Stimulated activated naive CD8-positive, alpha-beta T cell treated with anti-CD3 and anti-CD28 coated beads, Interleukin-15, Interleukin-2, amounts not matched to agents 100 ng/mL and 50 ng/mL, for 24 hours (primary cell): Measurements from ENCODE around the gene RNPEPL1.

Experiments
- H3K27ac Mint-ChIP-seq: one replicate; pipeline ENCODE4 v1.8.0; 2021; ENCODE audit warnings: mild to moderate bottlenecking, mixed read lengths
- H3K27me3 Mint-ChIP-seq: one replicate; pipeline ENCODE4 v1.8.0; 2021; ENCODE audit warnings: mixed read lengths
- H3K36me3 Mint-ChIP-seq: one replicate; pipeline ENCODE4 v1.8.0; 2021; ENCODE audit warnings: low read depth, mixed read lengths
- H3K4me1 Mint-ChIP-seq: one replicate; pipeline ENCODE4 v1.8.0; 2021; ENCODE audit warnings: low read depth, mixed read lengths
- H3K4me3 Mint-ChIP-seq: one replicate; pipeline ENCODE4 v1.8.0; 2021; ENCODE audit warnings: mild to moderate bottlenecking, mixed read lengths
- H3K9me3 Mint-ChIP-seq: one replicate; pipeline ENCODE4 v1.8.0; 2021; ENCODE audit warnings: mixed read lengths

Gene RNPEPL1

DNA sequence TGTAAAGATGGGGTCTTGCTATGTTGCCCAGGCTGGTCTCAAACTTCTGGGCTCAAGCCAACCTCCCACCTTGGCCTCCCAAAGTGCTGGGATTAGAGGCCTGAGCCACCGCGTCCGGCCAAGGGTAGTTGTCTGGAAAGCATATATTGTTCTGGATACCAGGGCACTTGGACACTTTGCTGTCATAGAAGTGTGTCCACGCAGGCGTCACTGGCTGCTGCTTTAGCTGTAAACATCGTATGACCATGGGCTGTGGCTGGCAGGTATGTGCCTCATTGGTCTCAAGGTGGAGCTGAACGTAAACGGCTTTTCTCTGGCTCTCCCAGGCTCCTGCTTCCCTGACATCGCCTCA, 53.8 kb downstream of the RNPEPL1 start:
- H3K36me3 Mint-ChIP-seq = peaks cover 13% of the 10 kb centered on the region
- no peaks in the 10 kb centered on the region for H3K27me3 Mint-ChIP-seq
- peak overlapping the region; percentile 91 for H3K27ac Mint-ChIP-seq
- peak overlapping the region; percentile 48 for H3K4me3 Mint-ChIP-seq
- H3K9me3 Mint-ChIP-seq = peaks cover 11% of the 10 kb centered on the region
- peaks cover 61% of the 10 kb centered on the region for H3K4me1 Mint-ChIP-seq

GRCh38 chr2:240622531-240623235, 54.4 kb downstream of the RNPEPL1 start:
- Mint-ChIP-seq H3K27ac (peak overlapping the region; percentile 91), H3K27me3 (no peaks in the 10 kb centered on the region), H3K4me1 (peaks cover 62% of the 10 kb centered on the region), H3K9me3 (peaks cover 9% of the 10 kb centered on the region), H3K4me3 (no peak overlapping the region), H3K36me3 (peaks cover 11% of the 10 kb centered on the region)

- peaks cover 3% of the 10 kb centered on the region for H3K36me3 Mint-ChIP-seq
- no peaks in the 10 kb centered on the region for H3K27me3 Mint-ChIP-seq
- peaks cover 62% of the 10 kb centered on the region for H3K4me1 Mint-ChIP-seq
Observed at GRCh38 chr2:240623531-240624010, 55.3 kb downstream of the RNPEPL1 start.

DNA sequence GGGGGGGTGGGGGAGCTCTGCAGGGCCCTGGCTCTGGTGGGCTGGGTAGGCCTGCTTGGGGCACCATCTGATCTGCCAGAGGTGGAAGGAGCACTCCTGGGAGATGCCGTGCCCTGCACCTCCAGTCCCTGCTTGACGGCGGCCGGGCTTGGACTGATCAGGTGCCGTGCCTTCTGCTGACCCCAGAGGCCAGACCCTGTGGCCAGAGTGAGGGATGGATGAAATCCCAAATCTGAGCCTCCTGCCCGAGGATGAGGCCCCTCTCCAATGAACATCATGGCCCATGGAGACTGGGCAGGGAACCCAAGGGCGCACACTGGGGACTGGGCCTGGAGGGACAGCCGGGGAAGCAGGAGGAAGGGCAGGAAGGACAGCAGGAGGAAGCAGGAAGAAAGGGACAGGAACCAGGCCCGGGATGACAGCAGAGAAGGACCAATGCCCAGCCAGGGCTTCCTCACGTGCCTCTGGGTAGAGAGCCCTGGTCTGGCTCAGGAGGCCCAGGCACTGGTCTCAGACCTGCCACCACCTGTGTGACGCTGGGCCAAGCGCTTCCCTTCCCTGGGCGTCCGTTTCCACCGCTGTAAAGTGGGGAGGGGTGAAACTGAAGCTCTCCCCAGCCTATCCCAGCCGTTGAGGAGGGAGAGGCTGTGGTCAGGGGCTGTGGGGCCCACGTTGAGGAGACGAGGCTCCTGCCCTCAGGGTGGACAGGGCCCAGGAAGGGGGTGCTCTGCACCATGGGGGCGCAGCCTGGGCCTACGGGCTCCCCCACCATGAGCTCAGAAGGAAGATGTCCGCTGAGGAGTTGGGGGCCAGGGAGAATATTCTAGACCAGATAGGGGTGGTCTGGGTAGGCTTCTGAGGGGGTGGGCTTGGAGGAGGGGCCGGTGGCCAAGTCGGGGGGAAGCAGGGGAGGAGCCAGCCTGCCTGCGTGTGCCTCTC, 56.0 kb downstream of the RNPEPL1 start:
- Mint-ChIP-seq H3K4me3 (peak overlapping the region; percentile 70), H3K36me3 (no peaks in the 10 kb centered on the region), H3K4me1 (peaks cover 62% of the 10 kb centered on the region)

More at GRCh38 chr2:240623531-240624010, 55.3 kb downstream of the RNPEPL1 start:
- no peak overlapping the region for H3K27ac Mint-ChIP-seq
- H3K4me3 Mint-ChIP-seq = no peak overlapping the region
- peaks cover 2% of the 10 kb centered on the region for H3K9me3 Mint-ChIP-seq

GRCh38 chr2:240624950-240625621, 56.8 kb downstream of the RNPEPL1 start, which contains the start of gene GPR35:
TSS of gene GPR35 (plus strand) at chr2:240625480. CDS start at chr2:240629953, 4,473 bp downstream.
- Mint-ChIP-seq H3K27me3 (no peaks in the 10 kb centered on the region), H3K36me3 (no peaks in the 10 kb centered on the region), H3K4me3 (peak within 1 kb of the TSS; percentile 70), H3K4me1 (peaks cover 57% of the 10 kb centered on the region), H3K9me3 (no peaks in the 10 kb centered on the region), H3K27ac (peak within 1 kb of the TSS; percentile 80)

More for the DNA sequence above, 56.0 kb downstream of the RNPEPL1 start:
- H3K27ac Mint-ChIP-seq = peak overlapping the region; percentile 80
- H3K9me3 Mint-ChIP-seq = no peaks in the 10 kb centered on the region
- no peaks in the 10 kb centered on the region for H3K27me3 Mint-ChIP-seq

DNA sequence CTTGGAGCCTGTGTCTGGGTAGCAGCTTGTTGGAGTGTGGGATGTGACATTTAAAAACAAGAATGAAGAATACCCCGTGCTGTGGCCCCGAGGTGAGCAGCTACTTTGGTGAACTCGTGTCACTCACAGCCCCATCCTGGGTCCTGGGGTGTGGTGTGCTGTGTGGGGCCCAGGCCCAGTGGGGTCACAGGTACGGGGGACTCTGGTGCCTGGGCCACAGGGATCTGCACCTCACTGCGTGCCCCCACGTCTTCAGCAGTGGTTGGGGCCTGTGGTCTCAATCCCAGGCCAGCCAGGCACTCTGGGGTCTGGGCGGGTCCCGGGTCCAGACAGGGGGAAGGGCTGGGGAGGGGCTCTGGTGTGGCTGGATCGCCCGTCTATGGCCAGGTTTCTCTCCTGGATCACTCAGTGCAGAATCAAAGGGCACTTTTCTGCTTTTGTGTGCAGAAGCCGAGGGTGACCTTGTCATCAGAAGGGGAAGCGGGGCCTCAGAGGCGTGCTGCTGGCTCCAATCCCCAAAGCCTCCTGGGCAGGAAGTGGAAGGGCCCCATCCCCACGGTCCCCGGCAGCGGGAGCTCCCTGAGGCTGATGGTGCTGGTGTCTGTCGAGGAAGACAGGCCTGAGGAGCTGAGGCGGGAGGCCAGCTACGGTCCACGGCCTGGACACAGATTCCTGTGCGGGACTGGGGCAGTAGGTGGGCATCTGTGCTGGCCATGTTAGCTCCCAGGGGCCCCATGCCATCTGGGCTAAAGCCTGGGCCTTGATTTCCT, 58.4 kb downstream of the RNPEPL1 start:
- Mint-ChIP-seq H3K27me3 (no peaks in the 10 kb centered on the region), H3K9me3 (no peaks in the 10 kb centered on the region), H3K27ac (peak overlapping the region; percentile 73), H3K36me3 (no peaks in the 10 kb centered on the region), H3K4me1 (peaks cover 44% of the 10 kb centered on the region), H3K4me3 (peak overlapping the region; percentile 38)

GRCh38 chr2:240627736-240628506, 59.6 kb downstream of the RNPEPL1 start:
- Mint-ChIP-seq H3K4me1 (peaks cover 34% of the 10 kb centered on the region), H3K27ac (no peak overlapping the region), H3K9me3 (peaks cover 3% of the 10 kb centered on the region), H3K4me3 (no peak overlapping the region), H3K36me3 (peaks cover under 1% of the 10 kb centered on the region), H3K27me3 (no peaks in the 10 kb centered on the region)

GRCh38 chr2:240628507-240628807, 60.2 kb downstream of the RNPEPL1 start:
- H3K27me3 Mint-ChIP-seq = no peaks in the 10 kb centered on the region
- H3K4me3 Mint-ChIP-seq = no peak overlapping the region
- H3K4me1 Mint-ChIP-seq = peaks cover 29% of the 10 kb centered on the region
- peaks cover 9% of the 10 kb centered on the region for H3K9me3 Mint-ChIP-seq
- peaks cover 6% of the 10 kb centered on the region for H3K36me3 Mint-ChIP-seq
- no peak overlapping the region for H3K27ac Mint-ChIP-seq

GRCh38 chr2:240628808-240629618, 60.7 kb downstream of the RNPEPL1 start:
- Mint-ChIP-seq H3K4me3 (no peak overlapping the region), H3K27me3 (no peaks in the 10 kb centered on the region), H3K4me1 (peaks cover 25% of the 10 kb centered on the region), H3K27ac (no peak overlapping the region), H3K9me3 (peaks cover 11% of the 10 kb centered on the region), H3K36me3 (peaks cover 8% of the 10 kb centered on the region)

DNA sequence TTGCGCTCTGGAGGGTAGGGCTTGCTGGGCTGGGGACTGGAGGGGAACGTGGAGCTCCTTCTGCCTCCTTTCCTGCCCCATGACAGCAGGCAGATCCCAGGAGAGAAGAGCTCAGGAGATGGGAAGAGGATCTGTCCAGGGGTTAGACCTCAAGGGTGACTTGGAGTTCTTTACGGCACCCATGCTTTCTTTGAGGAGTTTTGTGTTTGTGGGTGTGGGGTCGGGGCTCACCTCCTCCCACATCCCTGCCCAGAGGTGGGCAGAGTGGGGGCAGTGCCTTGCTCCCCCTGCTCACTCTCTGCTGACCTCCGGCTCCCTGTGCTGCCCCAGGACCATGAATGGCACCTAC, 61.3 kb downstream of the RNPEPL1 start:
- Mint-ChIP-seq H3K27ac (no peak overlapping the region), H3K4me1 (peaks cover 20% of the 10 kb centered on the region), H3K27me3 (no peaks in the 10 kb centered on the region), H3K4me3 (no peak overlapping the region), H3K9me3 (peaks cover 17% of the 10 kb centered on the region), H3K36me3 (peaks cover 8% of the 10 kb centered on the region)

- Mint-ChIP-seq H3K36me3 (peaks cover 8% of the 10 kb centered on the region), H3K4me3 (no peak overlapping the region), H3K27ac (no peak overlapping the region)
Observed at GRCh38 chr2:240629968-240630770, 61.9 kb downstream of the RNPEPL1 start.

More at GRCh38 chr2:240629968-240630770, 61.9 kb downstream of the RNPEPL1 start:
- H3K27me3 Mint-ChIP-seq = no peaks in the 10 kb centered on the region
- peaks cover 14% of the 10 kb centered on the region for H3K4me1 Mint-ChIP-seq
- peaks cover 21% of the 10 kb centered on the region for H3K9me3 Mint-ChIP-seq
